SK-N-SH treated with all-trans-retinoic acid at 6 μM for 48 hours (cell line): Measurements from ENCODE around the gene SLC26A9.

ENCODE experiments used
- ATAC-seq: fragments of 200-7000 bp; cut with Tn5 transposase; 3 replicates; pipeline ENCODE4 v1.9.1; 2020; ENCODE audit warnings: mild to moderate bottlenecking, moderate library complexity
- ARNTL ChIP-seq: fragments of 450-650 bp; formaldehyde crosslinking; IDR thresholded peaks from 2 replicates; pipeline ENCODE4 v1.5.0; 2020; ENCODE audit warnings: low read depth, mild to moderate bottlenecking, moderate library complexity, borderline replicate concordance
- BACH2 ChIP-seq: fragments of 250-450 bp; sonication (Bioruptor Pico); IDR thresholded peaks from 2 replicates; pipeline ENCODE4 v1.9.0; 2021; ENCODE audit warnings: mild to moderate bottlenecking, borderline replicate concordance
- CSDC2 ChIP-seq: fragments of 250-450 bp; sonication (Bioruptor Pico); IDR thresholded peaks from 2 replicates; pipeline ENCODE4 v1.5.0; 2020; ENCODE audit warnings: mild to moderate bottlenecking, moderate library complexity
- ESRRG ChIP-seq: fragments of 250-450 bp; sonication (Bioruptor Pico); IDR thresholded peaks from 2 replicates; pipeline ENCODE4 v1.6.1; 2021; ENCODE audit warnings: mild to moderate bottlenecking
- GLIS3 ChIP-seq: fragments of 250-450 bp; sonication (Bioruptor Pico); IDR thresholded peaks from 2 replicates; pipeline ENCODE4 v1.5.0; 2020; ENCODE audit warnings: mild to moderate bottlenecking, moderate library complexity
- ISL1 ChIP-seq: fragments of 250-450 bp; sonication (Bioruptor Pico); IDR thresholded peaks from 2 replicates; pipeline ENCODE4 v2.1.2; 2022; ENCODE audit warnings: mild to moderate bottlenecking, moderate library complexity
- OSR1 ChIP-seq: fragments of 250-450 bp; sonication (Bioruptor Pico); IDR thresholded peaks from 2 replicates; pipeline ENCODE4 v1.8.0; 2022; ENCODE audit warnings: moderate library complexity, mild to moderate bottlenecking, inconsistent platforms
- PPARA ChIP-seq: fragments of 250-450 bp; sonication (Bioruptor Pico); IDR thresholded peaks from 2 replicates; pipeline ENCODE4 v1.5.0; 2020; ENCODE audit warnings: mild to moderate bottlenecking, borderline replicate concordance
- RARB ChIP-seq: fragments of 250-450 bp; sonication (Bioruptor Pico); IDR thresholded peaks from 2 replicates; pipeline ENCODE4 v1.8.0; 2021; ENCODE audit warnings: mild to moderate bottlenecking, moderate library complexity
- SNAI2 ChIP-seq: fragments of 250-450 bp; sonication (Bioruptor Pico); IDR thresholded peaks from 2 replicates; pipeline ENCODE4 v1.5.0; 2020; ENCODE audit warnings: mild to moderate bottlenecking, moderate library complexity
- TCF4 ChIP-seq: fragments of 250-450 bp; sonication (Bioruptor Pico); IDR thresholded peaks from 2 replicates; pipeline ENCODE4 v1.8.0; 2021; ENCODE audit warnings: mild to moderate bottlenecking, moderate library complexity, borderline replicate concordance
- TOX ChIP-seq: fragments of 250-450 bp; sonication (Bioruptor Pico); IDR thresholded peaks from 2 replicates; pipeline ENCODE4 v1.8.0; 2021; ENCODE audit warnings: mild to moderate bottlenecking, moderate library complexity, borderline replicate concordance
- ZC3H10 ChIP-seq: fragments of 250-450 bp; sonication (Bioruptor Pico); IDR thresholded peaks from 2 replicates; pipeline ENCODE4 v1.5.1; 2021; ENCODE audit warnings: mild to moderate bottlenecking, moderate library complexity
- ZFP30 ChIP-seq: fragments of 450-650 bp; formaldehyde crosslinking; IDR thresholded peaks from 2 replicates; pipeline ENCODE4 v1.5.0; 2022; ENCODE audit warnings: mild to moderate bottlenecking, moderate library complexity
- ZNF565 ChIP-seq: fragments of 450-650 bp; formaldehyde crosslinking; conservative IDR thresholded peaks from 2 replicates; pipeline ENCODE4 v1.5.0; 2020; ENCODE audit warnings: low read depth, mild to moderate bottlenecking, moderate library complexity
- ZNF70 ChIP-seq: fragments of 450-650 bp; formaldehyde crosslinking; IDR thresholded peaks from 2 replicates; pipeline ENCODE4 v1.5.0; 2020; ENCODE audit warnings: mild to moderate bottlenecking, moderate library complexity
- ZNF8 ChIP-seq: fragments of 450-650 bp; formaldehyde crosslinking; IDR thresholded peaks from 2 replicates; pipeline ENCODE4 v1.5.0; 2020; ENCODE audit warnings: mild to moderate bottlenecking, moderate library complexity
- TF ChIP-seq, protein P1 (sequence below): fragments of 250-450 bp; sonication (Bioruptor Pico); IDR thresholded peaks from 2 replicates; pipeline ENCODE4 v1.5.1; 2021; ENCODE audit warnings: mild to moderate bottlenecking, moderate library complexity
- TF ChIP-seq, protein P2 (sequence below): fragments of 250-450 bp; sonication (Bioruptor Pico); IDR thresholded peaks from 2 replicates; pipeline ENCODE4 v1.8.0; 2021; ENCODE audit warnings: low read depth, mild to moderate bottlenecking, moderate library complexity, borderline replicate concordance
- TF ChIP-seq, protein P3 (sequence below): fragments of 250-450 bp; sonication (Bioruptor Pico); IDR thresholded peaks from 2 replicates; pipeline ENCODE4 v1.5.1; 2020; ENCODE audit warnings: low read depth, mild to moderate bottlenecking, moderate library complexity
- TF ChIP-seq, protein P4 (sequence below): fragments of 250-450 bp; sonication (Bioruptor Pico); IDR thresholded peaks from 2 replicates; pipeline ENCODE4 v1.5.0; 2020; ENCODE audit warnings: mild to moderate bottlenecking, moderate library complexity

Gene SLC26A9

DNA sequence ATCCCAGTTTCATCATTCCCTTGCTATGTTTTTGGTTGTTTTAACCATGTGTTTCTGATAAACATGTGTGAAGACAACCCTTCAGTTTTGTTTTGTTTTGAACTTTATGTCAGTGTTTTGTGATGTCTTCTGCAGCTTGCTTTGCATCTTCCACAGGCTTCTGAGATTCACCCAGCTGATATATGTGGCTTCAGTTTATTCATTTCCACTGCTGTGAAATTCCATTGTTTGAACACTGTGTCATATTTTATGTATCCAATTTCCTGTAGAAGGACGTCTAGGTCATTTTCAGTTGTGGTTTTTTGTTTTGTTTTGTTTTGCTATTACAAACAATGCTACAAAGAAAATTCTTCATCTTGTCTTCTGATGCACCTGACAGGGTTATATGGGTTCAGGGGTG lies 27.2 kb upstream of the SLC26A9 start:
- no peak for ATAC-seq
- TF ChIP-seq PPARA (CRISPR knock-in tag): no peak
- TF ChIP-seq ESRRG (CRISPR knock-in tag): no peak
- TF ChIP-seq ZFP30: no peak
- no peak for TF ChIP-seq GLIS3 (CRISPR knock-in tag)
- TF ChIP-seq SNAI2 (CRISPR knock-in tag): no peak
- TF ChIP-seq ZNF70 (CRISPR knock-in tag): no peak
- no peak for TF ChIP-seq CSDC2 (CRISPR knock-in tag)
- no peak for TF ChIP-seq ZC3H10 (CRISPR knock-in tag)
- no peak for TF ChIP-seq BACH2 (CRISPR knock-in tag)
- no peak for TF ChIP-seq ARNTL (CRISPR knock-in tag)
- no peak for TF ChIP-seq ZNF565
- TF ChIP-seq RARB (CRISPR knock-in tag): no peak
- no peak for TF ChIP-seq TOX (CRISPR knock-in tag)
- TF ChIP-seq, protein P1, sequence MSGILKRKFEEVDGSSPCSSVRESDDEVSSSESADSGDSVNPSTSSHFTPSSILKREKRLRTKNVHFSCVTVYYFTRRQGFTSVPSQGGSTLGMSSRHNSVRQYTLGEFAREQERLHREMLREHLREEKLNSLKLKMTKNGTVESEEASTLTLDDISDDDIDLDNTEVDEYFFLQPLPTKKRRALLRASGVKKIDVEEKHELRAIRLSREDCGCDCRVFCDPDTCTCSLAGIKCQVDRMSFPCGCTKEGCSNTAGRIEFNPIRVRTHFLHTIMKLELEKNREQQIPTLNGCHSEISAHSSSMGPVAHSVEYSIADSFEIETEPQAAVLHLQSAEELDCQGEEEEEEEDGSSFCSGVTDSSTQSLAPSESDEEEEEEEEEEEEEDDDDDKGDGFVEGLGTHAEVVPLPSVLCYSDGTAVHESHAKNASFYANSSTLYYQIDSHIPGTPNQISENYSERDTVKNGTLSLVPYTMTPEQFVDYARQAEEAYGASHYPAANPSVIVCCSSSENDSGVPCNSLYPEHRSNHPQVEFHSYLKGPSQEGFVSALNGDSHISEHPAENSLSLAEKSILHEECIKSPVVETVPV (CRISPR knock-in tag): no peak
- TF ChIP-seq, protein P2, sequence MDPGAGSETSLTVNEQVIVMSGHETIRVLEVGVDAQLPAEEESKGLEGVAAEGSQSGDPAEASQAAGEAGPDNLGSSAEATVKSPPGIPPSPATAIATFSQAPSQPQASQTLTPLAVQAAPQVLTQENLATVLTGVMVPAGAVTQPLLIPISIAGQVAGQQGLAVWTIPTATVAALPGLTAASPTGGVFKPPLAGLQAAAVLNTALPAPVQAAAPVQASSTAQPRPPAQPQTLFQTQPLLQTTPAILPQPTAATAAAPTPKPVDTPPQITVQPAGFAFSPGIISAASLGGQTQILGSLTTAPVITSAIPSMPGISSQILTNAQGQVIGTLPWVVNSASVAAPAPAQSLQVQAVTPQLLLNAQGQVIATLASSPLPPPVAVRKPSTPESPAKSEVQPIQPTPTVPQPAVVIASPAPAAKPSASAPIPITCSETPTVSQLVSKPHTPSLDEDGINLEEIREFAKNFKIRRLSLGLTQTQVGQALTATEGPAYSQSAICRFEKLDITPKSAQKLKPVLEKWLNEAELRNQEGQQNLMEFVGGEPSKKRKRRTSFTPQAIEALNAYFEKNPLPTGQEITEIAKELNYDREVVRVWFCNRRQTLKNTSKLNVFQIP: no peak
- no peak for TF ChIP-seq ISL1 (CRISPR knock-in tag)
- TF ChIP-seq ZNF8: no peak
- no peak for TF ChIP-seq TCF4 (CRISPR knock-in tag)
- TF ChIP-seq, protein P3, sequence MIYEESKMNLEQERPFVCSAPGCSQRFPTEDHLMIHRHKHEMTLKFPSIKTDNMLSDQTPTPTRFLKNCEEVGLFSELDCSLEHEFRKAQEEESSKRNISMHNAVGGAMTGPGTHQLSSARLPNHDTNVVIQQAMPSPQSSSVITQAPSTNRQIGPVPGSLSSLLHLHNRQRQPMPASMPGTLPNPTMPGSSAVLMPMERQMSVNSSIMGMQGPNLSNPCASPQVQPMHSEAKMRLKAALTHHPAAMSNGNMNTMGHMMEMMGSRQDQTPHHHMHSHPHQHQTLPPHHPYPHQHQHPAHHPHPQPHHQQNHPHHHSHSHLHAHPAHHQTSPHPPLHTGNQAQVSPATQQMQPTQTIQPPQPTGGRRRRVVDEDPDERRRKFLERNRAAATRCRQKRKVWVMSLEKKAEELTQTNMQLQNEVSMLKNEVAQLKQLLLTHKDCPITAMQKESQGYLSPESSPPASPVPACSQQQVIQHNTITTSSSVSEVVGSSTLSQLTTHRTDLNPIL (CRISPR knock-in tag): no peak
- no peak for TF ChIP-seq OSR1 (CRISPR knock-in tag)

DNA sequence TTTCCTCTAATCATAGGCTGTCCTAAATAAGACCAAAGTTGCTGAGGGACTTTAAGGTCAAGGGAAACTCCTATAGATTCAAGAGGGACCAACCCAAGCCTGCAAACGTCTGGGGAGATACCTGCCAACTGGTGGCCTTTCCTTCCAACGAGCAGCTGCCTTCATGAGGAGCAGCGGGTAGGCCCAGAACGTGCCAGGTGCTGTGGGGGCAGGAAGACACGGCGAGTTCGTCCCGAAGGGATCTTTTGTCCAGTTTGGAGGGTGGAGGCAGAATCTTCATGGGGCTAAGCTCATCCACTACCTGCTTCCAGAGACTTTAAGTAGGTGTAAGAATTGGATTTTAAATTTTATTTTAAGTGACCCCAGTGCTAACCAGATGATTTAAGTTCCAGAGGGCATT lies 26.0 kb upstream of the SLC26A9 start:
- TF ChIP-seq, protein P2: no peak
- no peak for TF ChIP-seq ZNF70 (CRISPR knock-in tag)
- no peak for TF ChIP-seq SNAI2 (CRISPR knock-in tag)
- TF ChIP-seq ZFP30: no peak
- TF ChIP-seq GLIS3 (CRISPR knock-in tag): no peak
- no peak for TF ChIP-seq PPARA (CRISPR knock-in tag)
- no peak for TF ChIP-seq RARB (CRISPR knock-in tag)
- TF ChIP-seq ZNF8: no peak
- TF ChIP-seq, protein P4, sequence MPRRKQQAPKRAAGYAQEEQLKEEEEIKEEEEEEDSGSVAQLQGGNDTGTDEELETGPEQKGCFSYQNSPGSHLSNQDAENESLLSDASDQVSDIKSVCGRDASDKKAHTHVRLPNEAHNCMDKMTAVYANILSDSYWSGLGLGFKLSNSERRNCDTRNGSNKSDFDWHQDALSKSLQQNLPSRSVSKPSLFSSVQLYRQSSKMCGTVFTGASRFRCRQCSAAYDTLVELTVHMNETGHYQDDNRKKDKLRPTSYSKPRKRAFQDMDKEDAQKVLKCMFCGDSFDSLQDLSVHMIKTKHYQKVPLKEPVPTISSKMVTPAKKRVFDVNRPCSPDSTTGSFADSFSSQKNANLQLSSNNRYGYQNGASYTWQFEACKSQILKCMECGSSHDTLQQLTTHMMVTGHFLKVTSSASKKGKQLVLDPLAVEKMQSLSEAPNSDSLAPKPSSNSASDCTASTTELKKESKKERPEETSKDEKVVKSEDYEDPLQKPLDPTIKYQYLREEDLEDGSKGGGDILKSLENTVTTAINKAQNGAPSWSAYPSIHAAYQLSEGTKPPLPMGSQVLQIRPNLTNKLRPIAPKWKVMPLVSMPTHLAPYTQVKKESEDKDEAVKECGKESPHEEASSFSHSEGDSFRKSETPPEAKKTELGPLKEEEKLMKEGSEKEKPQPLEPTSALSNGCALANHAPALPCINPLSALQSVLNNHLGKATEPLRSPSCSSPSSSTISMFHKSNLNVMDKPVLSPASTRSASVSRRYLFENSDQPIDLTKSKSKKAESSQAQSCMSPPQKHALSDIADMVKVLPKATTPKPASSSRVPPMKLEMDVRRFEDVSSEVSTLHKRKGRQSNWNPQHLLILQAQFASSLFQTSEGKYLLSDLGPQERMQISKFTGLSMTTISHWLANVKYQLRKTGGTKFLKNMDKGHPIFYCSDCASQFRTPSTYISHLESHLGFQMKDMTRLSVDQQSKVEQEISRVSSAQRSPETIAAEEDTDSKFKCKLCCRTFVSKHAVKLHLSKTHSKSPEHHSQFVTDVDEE (CRISPR knock-in tag): no peak
- TF ChIP-seq, protein P3 (CRISPR knock-in tag): no peak
- no peak for TF ChIP-seq CSDC2 (CRISPR knock-in tag)
- TF ChIP-seq, protein P1 (CRISPR knock-in tag): no peak
- TF ChIP-seq ZNF565: no peak
- no peak for TF ChIP-seq ESRRG (CRISPR knock-in tag)
- ATAC-seq: no peak
